ENCODE measurements around the gene CFAP45.

GRCh38 chr1:159879136-159879535 is 20.8 kb downstream of the CFAP45 start:
- TF ChIP-seq, protein P1, sequence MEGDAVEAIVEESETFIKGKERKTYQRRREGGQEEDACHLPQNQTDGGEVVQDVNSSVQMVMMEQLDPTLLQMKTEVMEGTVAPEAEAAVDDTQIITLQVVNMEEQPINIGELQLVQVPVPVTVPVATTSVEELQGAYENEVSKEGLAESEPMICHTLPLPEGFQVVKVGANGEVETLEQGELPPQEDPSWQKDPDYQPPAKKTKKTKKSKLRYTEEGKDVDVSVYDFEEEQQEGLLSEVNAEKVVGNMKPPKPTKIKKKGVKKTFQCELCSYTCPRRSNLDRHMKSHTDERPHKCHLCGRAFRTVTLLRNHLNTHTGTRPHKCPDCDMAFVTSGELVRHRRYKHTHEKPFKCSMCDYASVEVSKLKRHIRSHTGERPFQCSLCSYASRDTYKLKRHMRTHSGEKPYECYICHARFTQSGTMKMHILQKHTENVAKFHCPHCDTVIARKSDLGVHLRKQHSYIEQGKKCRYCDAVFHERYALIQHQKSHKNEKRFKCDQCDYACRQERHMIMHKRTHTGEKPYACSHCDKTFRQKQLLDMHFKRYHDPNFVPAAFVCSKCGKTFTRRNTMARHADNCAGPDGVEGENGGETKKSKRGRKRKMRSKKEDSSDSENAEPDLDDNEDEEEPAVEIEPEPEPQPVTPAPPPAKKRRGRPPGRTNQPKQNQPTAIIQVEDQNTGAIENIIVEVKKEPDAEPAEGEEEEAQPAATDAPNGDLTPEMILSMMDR (IDR thresholded peaks at IDR 0.05; ENCODE audit: low read length) = no peak
- no peak for TF ChIP-seq EZH2 (IDR thresholded peaks at IDR 0.05; ENCODE audit: borderline replicate concordance, low read length)
